GM19099 (cell line): ENCODE results near the gene ADPRHL1.

Experiments used
- POLR2A ChIP-seq: IDR thresholded peaks from 3 replicates; pipeline ENCODE4 v1.6.1; 2011; ENCODE audit warnings: low read depth; ENCODE audit not compliant: insufficient read length; ENCODE audit errors: extremely low read depth

The ADPRHL1 gene

GRCh38 chr13:113452942-113453901 lies at the start of gene ADPRHL1:
TSS of gene ADPRHL1 (minus strand) at chr13:113453488. CDS start at chr13:113453437, 51 bp downstream.
- no peak for TF ChIP-seq POLR2A

- TF ChIP-seq POLR2A, result no peak
These were observed 49.4 kb upstream of the ADPRHL1 start for GRCh38 chr13:113502686-113503085.

- TF ChIP-seq POLR2A, result no peak
These were observed 47.4 kb upstream of the ADPRHL1 start for GRCh38 chr13:113500530-113501265.

GRCh38 chr13:113499936-113500335 lies 46.6 kb upstream of the ADPRHL1 start:
- TF ChIP-seq POLR2A, result no peak

GRCh38 chr13:113498905-113499304 lies 45.6 kb upstream of the ADPRHL1 start:
- no peak for TF ChIP-seq POLR2A

- TF ChIP-seq POLR2A, result no peak
These were observed 43.9 kb upstream of the ADPRHL1 start for GRCh38 chr13:113497217-113497616.

- TF ChIP-seq POLR2A, result no peak
These were observed 42.4 kb upstream of the ADPRHL1 start for GRCh38 chr13:113495494-113496210.

GRCh38 chr13:113493315-113493951 lies 40.1 kb upstream of the ADPRHL1 start:
- TF ChIP-seq POLR2A, result no peak

- TF ChIP-seq POLR2A, result no peak
These were observed 38.7 kb upstream of the ADPRHL1 start for GRCh38 chr13:113491982-113492381.

GRCh38 chr13:113491418-113491883 lies 38.2 kb upstream of the ADPRHL1 start:
- no peak for TF ChIP-seq POLR2A

- peak; percentile 82 for TF ChIP-seq POLR2A
These were observed 37.5 kb upstream of the ADPRHL1 start, which contains the start of gene DCUN1D2 for GRCh38 chr13:113490496-113491417. TSS of gene DCUN1D2 (minus strand) at chr13:113490711. CDS start at chr13:113490669, 42 bp downstream.

GRCh38 chr13:113489549-113490495 lies 36.5 kb upstream of the ADPRHL1 start:
- TF ChIP-seq POLR2A, result no peak
